ENCODE results near the gene MTUS2. TPM values are rescaled to one million over a fixed set of nuclear protein-coding genes. Genes with fewer than 3 reads are reported as not detected.

The MTUS2 gene
- total and polyA plus RNA-seq, 2 donors (not counting 3 experiments of a cell fraction or from before 2014, with no cell fraction given): not detected

GRCh38 chr13:29543230-29544215 lies 723.4 kb downstream of the MTUS2 start:
- Histone ChIP-seq H3K36me3 (ENCODE audit: control insufficient read depth in 2 of 2, extremely low read depth in 1 of 2, insufficient read depth in 2 of 2, low read length in 2 of 2) (peaks cover 0 to 3% of the 10 kb centered on the region in 2 experiments), H3K27me3 (ENCODE audit: control insufficient read depth in 2 of 2, insufficient read depth in 2 of 2, low read length in 2 of 2) (no peaks in the 10 kb centered on the region), H3K79me2 (ENCODE audit: control insufficient read depth, insufficient read depth, low read length) (peaks cover 87% of the 10 kb centered on the region), H3K9me3 (replicated peaks; ENCODE audit: control insufficient read depth, insufficient read depth, low read length) (no peaks in the 10 kb centered on the region), H3K4me3 (replicated peaks in 1 of 3; ENCODE audit: insufficient read depth in 1 of 3, low read depth in 1 of 3, low read length in 3 of 3) (no peak overlapping the region), H3K27ac (ENCODE audit: insufficient read depth, low read depth, low read length) (no peak overlapping the region), H3K4me2 (ENCODE audit: insufficient read depth, low read length) (no peak overlapping the region), H4K20me1 (replicated peaks; ENCODE audit: control insufficient read depth, extremely low read depth, insufficient read depth, low read length) (no peaks in the 10 kb centered on the region), H3K9ac (replicated peaks; ENCODE audit: extremely low read depth, insufficient read depth, low read length) (no peak overlapping the region), H2AFZ (ENCODE audit: low read depth, low read length) (no peak overlapping the region), H3K9me1 (replicated peaks; ENCODE audit: control insufficient read depth, extremely low read depth, insufficient read depth, low read length) (no peaks in the 10 kb centered on the region), H3K4me1 (ENCODE audit: control insufficient read depth, extremely low read depth, insufficient read depth, low read length) (peaks cover 33% of the 10 kb centered on the region)
- dilution Hi-C loops (cut with MboI; ENCODE audit: extremely low pct_ligation_motif_present, low sequenced_read_pairs): no loop called here
- CTCF ChIA-PET: interaction anchor here (0.9 to 1.6 kb wide), 3 partner anchors 21 to 164 kb away, joined by 3 to 4 read pairs (median 3); no protein-coding TSS in a partner anchor
- TF ChIP-seq GATA2 (IDR thresholded peaks at IDR 0.05; ENCODE audit: insufficient read depth, insufficient read length, low read depth, low read length) (no peak), JUN (IDR thresholded peaks at IDR 0.05; ENCODE audit: borderline replicate concordance, insufficient read depth, insufficient read length, low read depth) (no peak), EZH2 (IDR thresholded peaks at IDR 0.05; ENCODE audit: borderline replicate concordance, low read depth, low read length, severe bottlenecking) (no peak), POLR2AphosphoS5 (IDR thresholded peaks at IDR 0.05; ENCODE audit: insufficient read depth, low read depth, low read length) (no peak)
- TF ChIP-seq, protein P1, sequence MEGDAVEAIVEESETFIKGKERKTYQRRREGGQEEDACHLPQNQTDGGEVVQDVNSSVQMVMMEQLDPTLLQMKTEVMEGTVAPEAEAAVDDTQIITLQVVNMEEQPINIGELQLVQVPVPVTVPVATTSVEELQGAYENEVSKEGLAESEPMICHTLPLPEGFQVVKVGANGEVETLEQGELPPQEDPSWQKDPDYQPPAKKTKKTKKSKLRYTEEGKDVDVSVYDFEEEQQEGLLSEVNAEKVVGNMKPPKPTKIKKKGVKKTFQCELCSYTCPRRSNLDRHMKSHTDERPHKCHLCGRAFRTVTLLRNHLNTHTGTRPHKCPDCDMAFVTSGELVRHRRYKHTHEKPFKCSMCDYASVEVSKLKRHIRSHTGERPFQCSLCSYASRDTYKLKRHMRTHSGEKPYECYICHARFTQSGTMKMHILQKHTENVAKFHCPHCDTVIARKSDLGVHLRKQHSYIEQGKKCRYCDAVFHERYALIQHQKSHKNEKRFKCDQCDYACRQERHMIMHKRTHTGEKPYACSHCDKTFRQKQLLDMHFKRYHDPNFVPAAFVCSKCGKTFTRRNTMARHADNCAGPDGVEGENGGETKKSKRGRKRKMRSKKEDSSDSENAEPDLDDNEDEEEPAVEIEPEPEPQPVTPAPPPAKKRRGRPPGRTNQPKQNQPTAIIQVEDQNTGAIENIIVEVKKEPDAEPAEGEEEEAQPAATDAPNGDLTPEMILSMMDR (IDR thresholded peaks at IDR 0.05; ENCODE audit: extremely low read depth in 1 of 2, insufficient read depth in 1 of 2, low read depth in 1 of 2, low read length in 2 of 2): peak in 1 of 2 donors; percentile 13
- TF ChIP-seq, protein P2, sequence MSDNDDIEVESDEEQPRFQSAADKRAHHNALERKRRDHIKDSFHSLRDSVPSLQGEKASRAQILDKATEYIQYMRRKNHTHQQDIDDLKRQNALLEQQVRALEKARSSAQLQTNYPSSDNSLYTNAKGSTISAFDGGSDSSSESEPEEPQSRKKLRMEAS (IDR thresholded peaks at IDR 0.05; ENCODE audit: insufficient read depth, insufficient read length): no peak
- POLR2A ChIA-PET: no interaction called here
- intact Hi-C loops (cut with micrococcal nuclease): no loop called here
- no peak for DNase-seq (ENCODE audit: low read depth, low spot score)
- FAIRE-seq: no peak
- BruUV-seq (replicated peaks): no TSS peak
